ENCODE measurements around the gene SCYL1.

The SCYL1 gene

DNA sequence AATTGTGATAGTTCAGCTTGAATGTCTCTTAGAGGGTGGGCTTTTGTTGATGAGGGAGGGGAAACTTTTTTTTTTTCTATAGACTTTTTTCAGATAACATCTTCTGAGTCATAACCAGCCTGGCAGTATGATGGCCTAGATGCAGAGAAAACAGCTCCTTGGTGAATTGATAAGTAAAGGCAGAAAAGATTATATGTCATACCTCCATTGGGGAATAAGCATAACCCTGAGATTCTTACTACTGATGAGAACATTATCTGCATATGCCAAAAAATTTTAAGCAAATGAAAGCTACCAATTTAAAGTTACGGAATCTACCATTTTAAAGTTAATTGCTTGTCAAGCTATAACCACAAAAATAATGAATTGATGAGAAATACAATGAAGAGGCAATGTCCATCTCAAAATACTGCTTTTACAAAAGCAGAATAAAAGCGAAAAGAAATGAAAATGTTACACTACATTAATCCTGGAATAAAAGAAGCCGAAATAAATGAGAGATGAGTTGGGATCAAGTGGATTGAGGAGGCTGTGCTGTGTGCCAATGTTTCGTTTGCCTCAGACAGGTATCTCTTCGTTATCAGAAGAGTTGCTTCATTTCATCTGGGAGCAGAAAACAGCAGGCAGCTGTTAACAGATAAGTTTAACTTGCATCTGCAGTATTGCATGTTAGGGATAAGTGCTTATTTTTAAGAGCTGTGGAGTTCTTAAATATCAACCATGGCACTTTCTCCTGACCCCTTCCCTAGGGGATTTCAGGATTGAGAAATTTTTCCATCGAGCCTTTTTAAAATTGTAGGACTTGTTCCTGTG lies 22.1 kb upstream of the SCYL1 start:
- Histone ChIP-seq H3K27me3 (replicated peaks; ENCODE audit: insufficient read depth, low read length) (no peaks in the 10 kb centered on the region), H3K36me3 (replicated peaks; ENCODE audit: insufficient read depth, low read length) (peaks cover 44% of the 10 kb centered on the region), H3K9me2 (replicated peaks; ENCODE audit: insufficient read depth, low read length) (no peaks in the 10 kb centered on the region), H3K4me1 (ENCODE audit: low read length) (peaks cover 36% of the 10 kb centered on the region), H3K4me2 (ENCODE audit: low read depth, low read length) (peak overlapping the region; percentile 67), H3F3A (ENCODE audit: insufficient read depth, low read length) (peaks cover 100% of the 10 kb centered on the region), H3K27ac (ENCODE audit: low read length) (peak overlapping the region; percentile 94), H2AFZ (ENCODE audit: low read length) (no peak overlapping the region), H3K9me3 (replicated peaks; ENCODE audit: insufficient read depth, low read length) (no peaks in the 10 kb centered on the region), H3K79me2 (ENCODE audit: low read length) (peaks cover 84% of the 10 kb centered on the region), H3K4me3 (ENCODE audit: low read length) (peak overlapping the region; percentile 86), H3K9ac (ENCODE audit: low read length) (peak overlapping the region; percentile 100), H4K20me1 (ENCODE audit: insufficient read depth, low read length) (peaks cover 72% of the 10 kb centered on the region)
- peak; percentile 55 for DNase-seq
- TF ChIP-seq EZH2phosphoT487 (IDR thresholded peaks at IDR 0.05; ENCODE audit: low read length) (no peak), EZH2 (optimal IDR thresholded peaks at IDR 0.05; ENCODE audit: low read depth, low read length) (no peak)
- TF ChIP-seq, protein P1, sequence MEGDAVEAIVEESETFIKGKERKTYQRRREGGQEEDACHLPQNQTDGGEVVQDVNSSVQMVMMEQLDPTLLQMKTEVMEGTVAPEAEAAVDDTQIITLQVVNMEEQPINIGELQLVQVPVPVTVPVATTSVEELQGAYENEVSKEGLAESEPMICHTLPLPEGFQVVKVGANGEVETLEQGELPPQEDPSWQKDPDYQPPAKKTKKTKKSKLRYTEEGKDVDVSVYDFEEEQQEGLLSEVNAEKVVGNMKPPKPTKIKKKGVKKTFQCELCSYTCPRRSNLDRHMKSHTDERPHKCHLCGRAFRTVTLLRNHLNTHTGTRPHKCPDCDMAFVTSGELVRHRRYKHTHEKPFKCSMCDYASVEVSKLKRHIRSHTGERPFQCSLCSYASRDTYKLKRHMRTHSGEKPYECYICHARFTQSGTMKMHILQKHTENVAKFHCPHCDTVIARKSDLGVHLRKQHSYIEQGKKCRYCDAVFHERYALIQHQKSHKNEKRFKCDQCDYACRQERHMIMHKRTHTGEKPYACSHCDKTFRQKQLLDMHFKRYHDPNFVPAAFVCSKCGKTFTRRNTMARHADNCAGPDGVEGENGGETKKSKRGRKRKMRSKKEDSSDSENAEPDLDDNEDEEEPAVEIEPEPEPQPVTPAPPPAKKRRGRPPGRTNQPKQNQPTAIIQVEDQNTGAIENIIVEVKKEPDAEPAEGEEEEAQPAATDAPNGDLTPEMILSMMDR (IDR thresholded peaks at IDR 0.05; ENCODE audit: low read length): no peak

DNA sequence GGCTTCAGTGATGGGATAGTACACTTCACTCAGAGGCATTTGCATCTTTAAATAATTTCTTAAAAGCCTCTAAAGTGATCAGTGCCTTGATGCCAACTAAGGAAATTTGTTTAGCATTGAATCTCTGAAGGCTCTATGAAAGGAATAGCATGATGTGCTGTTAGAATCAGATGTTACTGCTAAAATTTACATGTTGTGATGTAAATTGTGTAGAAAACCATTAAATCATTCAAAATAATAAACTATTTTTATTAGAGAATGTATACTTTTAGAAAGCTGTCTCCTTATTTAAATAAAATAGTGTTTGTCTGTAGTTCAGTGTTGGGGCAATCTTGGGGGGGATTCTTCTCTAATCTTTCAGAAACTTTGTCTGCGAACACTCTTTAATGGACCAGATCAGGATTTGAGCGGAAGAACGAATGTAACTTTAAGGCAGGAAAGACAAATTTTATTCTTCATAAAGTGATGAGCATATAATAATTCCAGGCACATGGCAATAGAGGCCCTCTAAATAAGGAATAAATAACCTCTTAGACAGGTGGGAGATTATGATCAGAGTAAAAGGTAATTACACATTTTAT lies 21.4 kb upstream of the SCYL1 start:
- Histone ChIP-seq H3K27ac (ENCODE audit: low read length) (peak overlapping the region; percentile 94; the same call in 1 of the 2 replicates), H3K4me1 (ENCODE audit: low read length) (peaks cover 33% of the 10 kb centered on the region)
- TF ChIP-seq, protein P1 (IDR thresholded peaks at IDR 0.05; ENCODE audit: low read length): no peak
- TF ChIP-seq EZH2phosphoT487 (IDR thresholded peaks at IDR 0.05; ENCODE audit: low read length) (no peak), EZH2 (optimal IDR thresholded peaks at IDR 0.05; ENCODE audit: low read depth, low read length) (no peak)

DNA sequence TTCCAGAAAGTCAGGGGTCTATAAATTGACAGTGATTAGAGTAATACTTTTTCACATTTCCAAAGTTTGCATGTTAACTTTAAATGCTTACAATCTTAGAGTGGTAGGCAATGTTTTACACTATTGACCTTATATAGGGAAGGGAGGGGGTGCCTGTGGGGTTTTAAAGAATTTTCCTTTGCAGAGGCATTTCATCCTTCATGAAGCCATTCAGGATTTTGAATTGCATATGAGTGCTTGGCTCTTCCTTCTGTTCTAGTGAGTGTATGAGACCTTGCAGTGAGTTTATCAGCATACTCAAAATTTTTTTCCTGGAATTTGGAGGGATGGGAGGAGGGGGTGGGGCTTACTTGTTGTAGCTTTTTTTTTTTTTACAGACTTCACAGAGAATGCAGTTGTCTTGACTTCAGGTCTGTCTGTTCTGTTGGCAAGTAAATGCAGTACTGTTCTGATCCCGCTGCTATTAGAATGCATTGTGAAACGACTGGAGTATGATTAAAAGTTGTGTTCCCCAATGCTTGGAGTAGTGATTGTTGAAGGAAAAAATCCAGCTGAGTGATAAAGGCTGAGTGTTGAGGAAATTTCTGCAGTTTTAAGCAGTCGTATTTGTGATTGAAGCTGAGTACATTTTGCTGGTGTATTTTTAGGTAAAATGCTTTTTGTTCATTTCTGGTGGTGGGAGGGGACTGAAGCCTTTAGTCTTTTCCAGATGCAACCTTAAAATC lies 20.8 kb upstream of the SCYL1 start:
- peak overlapping the region; percentile 86 for H3K4me3 ChIP-seq (ENCODE audit: low read length)
- H2AFZ ChIP-seq (ENCODE audit: low read length): no peak overlapping the region
- no peaks in the 10 kb centered on the region for H3K9me3 ChIP-seq (replicated peaks; ENCODE audit: insufficient read depth, low read length)
- DNase-seq: peak; percentile 38
- H4K20me1 ChIP-seq (ENCODE audit: insufficient read depth, low read length): peaks cover 72% of the 10 kb centered on the region
- H3K9ac ChIP-seq (ENCODE audit: low read length): peak overlapping the region; percentile 100
- peak overlapping the region; percentile 94 for H3K27ac ChIP-seq (ENCODE audit: low read length)
- no peaks in the 10 kb centered on the region for H3K9me2 ChIP-seq (replicated peaks; ENCODE audit: insufficient read depth, low read length)
- peaks cover 32% of the 10 kb centered on the region for H3K4me1 ChIP-seq (ENCODE audit: low read length)
- peaks cover 96% of the 10 kb centered on the region for H3F3A ChIP-seq (ENCODE audit: insufficient read depth, low read length)
- H3K4me2 ChIP-seq (ENCODE audit: low read depth, low read length): peak overlapping the region; percentile 67
- peaks cover 78% of the 10 kb centered on the region for H3K79me2 ChIP-seq (ENCODE audit: low read length)
- TF ChIP-seq EZH2phosphoT487 (IDR thresholded peaks at IDR 0.05; ENCODE audit: low read length): no peak
- TF ChIP-seq, protein P1 (IDR thresholded peaks at IDR 0.05; ENCODE audit: low read length): no peak
- TF ChIP-seq EZH2 (optimal IDR thresholded peaks at IDR 0.05; ENCODE audit: low read depth, low read length): no peak
- H3K36me3 ChIP-seq (replicated peaks; ENCODE audit: insufficient read depth, low read length): peaks cover 44% of the 10 kb centered on the region
- H3K27me3 ChIP-seq (replicated peaks; ENCODE audit: insufficient read depth, low read length): no peaks in the 10 kb centered on the region

More for the DNA sequence above, 21.4 kb upstream of the SCYL1 start:
- peaks cover 72% of the 10 kb centered on the region for H4K20me1 ChIP-seq (ENCODE audit: insufficient read depth, low read length)
- H3K4me3 ChIP-seq (ENCODE audit: low read length): peak overlapping the region; percentile 86
- DNase-seq: no peak
- H2AFZ ChIP-seq (ENCODE audit: low read length): no peak overlapping the region
- peaks cover 96% of the 10 kb centered on the region for H3F3A ChIP-seq (ENCODE audit: insufficient read depth, low read length)
- peak overlapping the region; percentile 100 for H3K9ac ChIP-seq (ENCODE audit: low read length)
- peaks cover 44% of the 10 kb centered on the region for H3K36me3 ChIP-seq (replicated peaks; ENCODE audit: insufficient read depth, low read length)
- peaks cover 77% of the 10 kb centered on the region for H3K79me2 ChIP-seq (ENCODE audit: low read length)
- peak overlapping the region; percentile 67 for H3K4me2 ChIP-seq (ENCODE audit: low read depth, low read length)
- H3K9me3 ChIP-seq (replicated peaks; ENCODE audit: insufficient read depth, low read length): no peaks in the 10 kb centered on the region
- no peaks in the 10 kb centered on the region for H3K9me2 ChIP-seq (replicated peaks; ENCODE audit: insufficient read depth, low read length)
- no peaks in the 10 kb centered on the region for H3K27me3 ChIP-seq (replicated peaks; ENCODE audit: insufficient read depth, low read length)

Measured in MM.1S (cell line).